Peyer's patch (tissue), 4 donors: Measurements from ENCODE around the gene FOXQ1. TPM values are rescaled to one million over a fixed set of nuclear protein-coding genes. Genes with fewer than 3 reads are reported as not detected.

Experiments used
- DNase-seq, 3 donors: peaks; one replicate each; pipeline ENCODE4 v3.0.0-alpha.2; 2017 to 2019
- H3K27ac ChIP-seq, 4 donors: fragments of 200-600 bp; sonication (generic); one replicate each; pipeline ENCODE4 v1.5.1; 2016 to 2019
- H3K27me3 ChIP-seq, 2 donors: fragments of 200-600 bp; sonication (generic); one replicate each; pipeline ENCODE4 v1.5.1; 2019
- H3K36me3 ChIP-seq, 3 donors: fragments of 200-600 bp; sonication (generic); one replicate each; pipeline ENCODE4 v1.5.1; 2016 to 2019
- H3K4me1 ChIP-seq, 4 donors: fragments of 200-600 bp; sonication (generic); one replicate each; pipeline ENCODE4 v1.5.1; 2016 to 2019
- H3K4me3 ChIP-seq, 4 donors: fragments of 200-600 bp; sonication (generic); 1 replicate in 3 of 4; 2 replicates in 1 of 4; pipeline ENCODE4 v1.5.1; 2016 to 2019; ENCODE audit warnings: mild to moderate bottlenecking in 1 of 4
- H3K9me3 ChIP-seq, 4 donors: fragments of 200-600 bp; sonication (generic); one replicate each; pipeline ENCODE4 v1.5.1; 2016 to 2019; ENCODE audit warnings: mild to moderate bottlenecking in 1 of 4
- POLR2A ChIP-seq, 2 donors: fragments of 450-650 bp; IDR thresholded peaks; one replicate each; pipeline ENCODE4 v1.5.1; 2017; ENCODE audit warnings: antibody characterized with exemption in 2 of 2, mild to moderate bottlenecking in 2 of 2, moderate library complexity in 2 of 2
- total RNA-seq, 4 donors: library from RNA; depleted of rRNA; stranded (reverse); fragments of >200 nt; gene quantifications; one replicate each; pipeline ENCODE4 v1.1.0, GENCODE V29; 2016
- TF ChIP-seq, protein P1 (sequence below), 6 experiments: fragments of 450-650 bp in 4 of 6; fragments of 200-600 bp in 2 of 6; sonication (generic) in 1 of 6; IDR thresholded peaks; one replicate each; pipeline ENCODE4 v1.5.1; 2017 to 2019; ENCODE audit warnings: antibody characterized with exemption in 6 of 6, mild to moderate bottlenecking in 3 of 6, moderate library complexity in 1 of 6

FOXQ1 gene
- total RNA-seq, 4 donors from 2014 or later: not detected

DNA sequence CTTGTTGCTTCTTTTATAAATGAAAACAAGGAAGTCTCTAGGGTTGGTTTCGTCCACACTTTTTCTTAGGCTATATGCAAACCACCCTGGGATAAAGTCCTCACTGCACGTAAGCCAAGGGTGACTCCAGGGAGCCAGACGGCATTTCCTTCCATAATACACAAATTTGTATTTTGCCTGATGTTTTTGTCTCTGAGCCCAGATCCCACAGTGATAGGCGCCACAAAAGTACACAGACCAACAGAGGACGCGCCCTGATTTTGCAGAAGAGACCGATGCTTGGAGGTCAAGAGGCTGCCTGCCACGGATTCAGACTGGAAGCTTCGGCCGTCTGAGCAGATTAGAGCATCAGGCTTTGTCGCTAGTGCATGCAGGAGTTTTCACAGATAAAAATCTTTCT lies 22.8 kb downstream of the FOXQ1 start:
- no peak for DNase-seq
- H3K27ac ChIP-seq: no peak overlapping the region
- no peaks in the 10 kb centered on the region for H3K36me3 ChIP-seq
- H3K27me3 ChIP-seq: no peaks in the 10 kb centered on the region
- peaks cover 0 to 19% (median 0%) of the 10 kb centered on the region in 4 donors for H3K4me1 ChIP-seq
- TF ChIP-seq, protein P1, sequence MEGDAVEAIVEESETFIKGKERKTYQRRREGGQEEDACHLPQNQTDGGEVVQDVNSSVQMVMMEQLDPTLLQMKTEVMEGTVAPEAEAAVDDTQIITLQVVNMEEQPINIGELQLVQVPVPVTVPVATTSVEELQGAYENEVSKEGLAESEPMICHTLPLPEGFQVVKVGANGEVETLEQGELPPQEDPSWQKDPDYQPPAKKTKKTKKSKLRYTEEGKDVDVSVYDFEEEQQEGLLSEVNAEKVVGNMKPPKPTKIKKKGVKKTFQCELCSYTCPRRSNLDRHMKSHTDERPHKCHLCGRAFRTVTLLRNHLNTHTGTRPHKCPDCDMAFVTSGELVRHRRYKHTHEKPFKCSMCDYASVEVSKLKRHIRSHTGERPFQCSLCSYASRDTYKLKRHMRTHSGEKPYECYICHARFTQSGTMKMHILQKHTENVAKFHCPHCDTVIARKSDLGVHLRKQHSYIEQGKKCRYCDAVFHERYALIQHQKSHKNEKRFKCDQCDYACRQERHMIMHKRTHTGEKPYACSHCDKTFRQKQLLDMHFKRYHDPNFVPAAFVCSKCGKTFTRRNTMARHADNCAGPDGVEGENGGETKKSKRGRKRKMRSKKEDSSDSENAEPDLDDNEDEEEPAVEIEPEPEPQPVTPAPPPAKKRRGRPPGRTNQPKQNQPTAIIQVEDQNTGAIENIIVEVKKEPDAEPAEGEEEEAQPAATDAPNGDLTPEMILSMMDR (IDR thresholded peaks at IDR 0.05): no peak
- TF ChIP-seq POLR2A (IDR thresholded peaks at IDR 0.05): no peak
- H3K9me3 ChIP-seq: no peaks in the 10 kb centered on the region
- H3K4me3 ChIP-seq: no peak overlapping the region

DNA sequence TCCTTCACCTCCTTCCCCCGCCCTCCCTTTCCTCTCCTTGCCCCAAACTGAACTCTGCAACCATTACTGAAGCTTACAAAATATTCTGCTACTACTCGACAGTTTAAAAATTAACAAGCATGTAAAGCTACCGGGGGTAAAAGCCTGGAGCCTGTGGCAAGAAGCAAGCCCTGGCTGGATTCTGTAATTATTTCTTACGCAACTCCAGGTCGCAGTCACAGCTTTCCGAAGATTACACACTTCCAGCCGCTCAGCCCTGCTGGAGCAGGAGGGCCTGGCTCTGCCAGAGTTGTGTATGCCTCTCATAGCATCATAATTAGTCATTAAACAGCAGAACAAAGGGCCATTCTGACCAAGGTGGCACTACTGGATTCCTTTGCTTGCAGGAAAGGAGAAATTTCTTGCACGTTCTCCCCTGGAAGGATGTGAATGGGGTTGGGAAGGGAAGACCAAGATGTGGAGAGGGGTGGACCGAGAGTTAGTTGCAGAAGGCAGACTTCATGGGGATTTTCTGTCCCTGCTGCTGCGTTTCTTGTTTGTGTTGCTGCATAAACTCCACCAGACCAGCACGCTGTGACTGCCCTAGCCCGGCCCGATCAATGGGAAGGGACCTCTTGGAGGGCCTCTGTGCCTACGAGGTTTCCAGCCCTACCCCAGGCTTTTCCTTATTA lies 23.6 kb downstream of the FOXQ1 start:
- H3K36me3 ChIP-seq: no peaks in the 10 kb centered on the region
- peak in 2 of 3 donors; percentile 58 to 66 for DNase-seq
- TF ChIP-seq, protein P1 (IDR thresholded peaks at IDR 0.05): no peak
- TF ChIP-seq POLR2A (IDR thresholded peaks at IDR 0.05): no peak
- H3K4me3 ChIP-seq: no peak overlapping the region
- peaks cover 0 to 19% (median 0%) of the 10 kb centered on the region in 4 donors for H3K4me1 ChIP-seq
- no peaks in the 10 kb centered on the region for H3K9me3 ChIP-seq
- H3K27me3 ChIP-seq: no peaks in the 10 kb centered on the region
- no peak overlapping the region for H3K27ac ChIP-seq

DNA sequence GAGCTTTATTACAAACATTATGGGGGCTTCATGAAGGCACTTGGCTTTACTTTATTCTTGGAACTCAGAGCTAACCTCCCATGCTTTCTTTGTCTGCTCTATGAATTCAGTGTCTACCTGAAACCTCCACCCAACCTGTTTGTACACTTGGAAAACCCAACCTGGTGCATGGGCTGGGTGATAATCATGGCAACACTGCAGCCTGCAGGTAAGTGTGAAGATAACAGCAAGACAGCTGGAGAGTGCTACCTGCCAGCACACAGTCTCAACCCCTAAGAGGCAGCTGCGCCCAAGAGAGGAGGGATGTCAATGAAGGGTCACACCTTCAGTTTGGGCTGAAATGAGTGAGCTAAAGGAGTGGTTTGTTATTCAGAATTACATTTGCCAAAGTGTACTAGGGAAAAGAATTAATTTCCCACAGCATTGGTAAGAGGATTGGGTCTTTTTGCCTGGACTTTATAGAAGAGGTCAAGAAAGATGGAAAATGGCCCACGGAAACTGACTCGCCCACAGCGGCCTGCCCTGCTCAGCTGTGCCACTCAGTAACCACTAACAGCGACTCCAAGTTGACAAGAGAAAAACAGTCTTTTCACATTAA lies 24.4 kb downstream of the FOXQ1 start:
- Histone ChIP-seq H3K4me3 (no peak overlapping the region), H3K27ac (no peak overlapping the region), H3K27me3 (no peaks in the 10 kb centered on the region), H3K36me3 (no peaks in the 10 kb centered on the region), H3K4me1 (peaks cover 0 to 19% (median 0%) of the 10 kb centered on the region in 4 donors), H3K9me3 (no peaks in the 10 kb centered on the region)
- peak in 2 of 3 donors; percentile 51 to 55 for DNase-seq
- TF ChIP-seq, protein P1 (IDR thresholded peaks at IDR 0.05): peak in 4 of 6 experiments; percentile 10 to 70 (median 68)
- no peak for TF ChIP-seq POLR2A (IDR thresholded peaks at IDR 0.05)

DNA sequence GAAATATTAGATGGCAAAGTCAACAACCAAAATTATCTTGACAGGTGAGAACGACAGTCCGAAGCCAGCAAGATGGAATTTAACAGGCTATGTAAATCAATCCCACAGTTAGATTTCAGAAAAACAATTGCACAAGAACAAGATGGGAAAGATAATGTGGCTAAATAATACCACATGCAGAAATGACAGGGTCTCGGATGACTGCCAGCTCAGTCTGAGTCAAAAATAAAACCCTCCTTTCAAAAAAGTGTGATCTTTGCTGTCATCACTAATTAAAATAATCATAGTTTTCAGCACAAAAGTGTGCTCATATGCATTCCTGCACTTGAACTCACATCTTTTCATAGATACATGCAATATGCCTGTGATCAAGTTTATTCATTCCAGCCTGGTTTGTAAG lies 25.9 kb downstream of the FOXQ1 start:
- Histone ChIP-seq H3K36me3 (no peaks in the 10 kb centered on the region), H3K4me1 (peaks cover 0 to 19% (median 0%) of the 10 kb centered on the region in 4 donors), H3K4me3 (no peak overlapping the region), H3K9me3 (no peaks in the 10 kb centered on the region), H3K27ac (no peak overlapping the region), H3K27me3 (no peaks in the 10 kb centered on the region)
- no peak for DNase-seq
- TF ChIP-seq, protein P1 (IDR thresholded peaks at IDR 0.05): no peak
- TF ChIP-seq POLR2A (IDR thresholded peaks at IDR 0.05): no peak

DNA sequence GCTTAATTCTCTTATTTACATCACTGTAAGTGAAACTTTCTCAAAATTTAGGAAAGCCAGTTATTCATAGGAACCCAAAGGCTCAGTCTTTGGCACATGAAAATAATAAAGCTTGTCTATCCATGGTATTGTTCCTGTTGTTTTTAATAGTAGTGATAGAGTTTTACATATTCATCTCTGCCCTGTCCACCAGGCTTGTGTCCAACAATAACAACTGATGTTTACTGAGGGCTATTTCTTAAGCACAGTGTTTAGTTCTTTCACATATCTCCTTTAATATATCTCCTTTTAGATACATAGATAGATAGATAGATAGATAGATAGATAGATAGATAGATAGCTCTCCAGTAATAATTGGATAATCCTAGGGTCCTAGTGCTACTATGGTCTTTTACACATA lies 34.2 kb downstream of the FOXQ1 start:
- Histone ChIP-seq H3K9me3 (peaks cover 0 to 2% (median 0%) of the 10 kb centered on the region in 4 donors), H3K27me3 (no peaks in the 10 kb centered on the region), H3K4me1 (no peaks in the 10 kb centered on the region), H3K27ac (no peak overlapping the region), H3K36me3 (no peaks in the 10 kb centered on the region), H3K4me3 (no peak overlapping the region)
- no peak for DNase-seq
- TF ChIP-seq, protein P1 (IDR thresholded peaks at IDR 0.05): no peak
- TF ChIP-seq POLR2A (IDR thresholded peaks at IDR 0.05): no peak
